Thymus (tissue), 11 donors: ENCODE measurements around the gene TGM4. TPM values are rescaled to one million over a fixed set of nuclear protein-coding genes. Genes with fewer than 3 reads are reported as not detected.

Source experiments
- DNase-seq, 9 donors: peaks; one replicate each; pipeline ENCODE4 v3.0.0-alpha.2; 2013; ENCODE audit warnings: low spot score in 9 of 9, low read depth in 6 of 9, missing footprints in 1 of 9
- H3K27ac ChIP-seq, 2 donors: one replicate each; pipeline ENCODE4 v1.5.1; 2013; ENCODE audit warnings: control low read depth in 1 of 2, low read depth in 1 of 2, low read length in 1 of 2, mild to moderate bottlenecking in 1 of 2, moderate library complexity in 1 of 2
- H3K27me3 ChIP-seq, 2 donors: one replicate each; pipeline ENCODE4 v1.5.1; 2013; ENCODE audit warnings: low read length in 1 of 2; ENCODE audit not compliant: control insufficient read depth in 2 of 2, insufficient read depth in 1 of 2
- H3K36me3 ChIP-seq, 2 donors: one replicate each; pipeline ENCODE4 v1.5.1; 2013; ENCODE audit warnings: low read length in 1 of 2, mild to moderate bottlenecking in 1 of 2, moderate library complexity in 1 of 2; ENCODE audit not compliant: control insufficient read depth in 2 of 2, insufficient read depth in 2 of 2
- H3K4me1 ChIP-seq, 2 donors: one replicate each; pipeline ENCODE4 v1.5.1; 2013; ENCODE audit warnings: low read length in 2 of 2; ENCODE audit not compliant: control insufficient read depth in 2 of 2, insufficient read depth in 2 of 2
- H3K4me3 ChIP-seq, 2 donors: one replicate each; pipeline ENCODE4 v1.5.1; 2013; ENCODE audit warnings: low read length in 2 of 2, control low read depth in 1 of 2, mild to moderate bottlenecking in 1 of 2
- H3K9me3 ChIP-seq, 2 donors: one replicate each; pipeline ENCODE4 v1.5.1; 2013; ENCODE audit warnings: low read length in 1 of 2, mild to moderate bottlenecking in 1 of 2; ENCODE audit not compliant: control insufficient read depth in 2 of 2, insufficient read depth in 1 of 2
- WGBS: extraction: QIAGEN DNeasy Blood & Tissue Kit; methylation state at CpG from one replicate; pipeline ENCODE4 v1.1.7; 2013; 5-methylcytosine and 5-hydroxymethylcytosine counted together
- polyA plus RNA-seq: library from polyadenylated mRNA; stranded (reverse); fragments of 200-250 nt; gene quantifications from one replicate; pipeline ENCODE4 v1.2.3, GENCODE V29; 2013
- total RNA-seq: library from RNA; stranded (reverse); fragments of 120-200 nt; gene quantifications from one replicate; pipeline ENCODE4 v1.2.4, GENCODE V29; 2013
- donor health status: healthy.

Gene TGM4
- total and polyA plus RNA-seq, 2 donors, result 0.14 to 0.62 TPM

- no peak overlapping the region for H3K4me3 ChIP-seq
- WGBS, result 98% methylated on average over 3 of the region's 3 CpGs
- H3K4me1 ChIP-seq, result no peaks in the 10 kb centered on the region
- no peak for DNase-seq
- no peak overlapping the region for H3K27ac ChIP-seq
- H3K27me3 ChIP-seq, result no peaks in the 10 kb centered on the region
- peaks cover 22 to 25% of the 10 kb centered on the region in 2 donors for H3K36me3 ChIP-seq
- H3K9me3 ChIP-seq, result no peaks in the 10 kb centered on the region
Measured at GRCh38 chr3:44952689-44953088, 78.3 kb downstream of the TGM4 start.

GRCh38 chr3:44954304-44954703 is 79.9 kb downstream of the TGM4 start:
- no peak overlapping the region for H3K27ac ChIP-seq
- no peak overlapping the region for H3K4me3 ChIP-seq
- no peaks in the 10 kb centered on the region for H3K4me1 ChIP-seq
- WGBS, result 97% methylated on average over 5 of the region's 5 CpGs
- H3K27me3 ChIP-seq, result no peaks in the 10 kb centered on the region
- no peak for DNase-seq
- peaks cover 35 to 40% of the 10 kb centered on the region in 2 donors for H3K36me3 ChIP-seq
- no peaks in the 10 kb centered on the region for H3K9me3 ChIP-seq

DNA sequence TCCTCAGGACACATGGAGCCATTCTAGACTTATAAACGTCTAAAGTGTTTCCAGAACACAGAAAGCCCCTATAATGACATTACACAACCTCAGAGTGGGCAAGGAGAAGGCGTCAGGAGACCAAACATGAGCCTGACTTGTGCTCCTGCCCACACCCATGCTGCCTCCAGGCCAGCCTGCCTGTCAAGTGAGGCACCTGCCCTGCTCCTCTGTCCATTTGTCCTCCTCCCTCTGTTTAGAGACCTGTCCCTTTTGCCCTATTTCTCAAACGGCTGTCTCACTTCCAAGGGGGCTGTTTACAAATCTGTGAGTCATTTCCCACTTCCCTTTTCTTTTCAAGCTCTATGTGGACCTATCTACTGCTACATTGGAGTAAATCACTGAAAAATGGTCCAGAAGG is 80.6 kb downstream of the TGM4 start:
- Histone ChIP-seq H3K4me3 (no peak overlapping the region), H3K27me3 (no peaks in the 10 kb centered on the region), H3K4me1 (no peaks in the 10 kb centered on the region), H3K27ac (no peak overlapping the region), H3K36me3 (peaks cover 35 to 41% of the 10 kb centered on the region in 2 donors), H3K9me3 (no peaks in the 10 kb centered on the region)
- DNase-seq, result no peak
- 49% methylated on average over 3 of the region's 3 CpGs for WGBS

- H3K9me3 ChIP-seq, result no peaks in the 10 kb centered on the region
- no peak overlapping the region for H3K27ac ChIP-seq
- no peak for DNase-seq
- H3K27me3 ChIP-seq, result no peaks in the 10 kb centered on the region
- peaks cover 35 to 41% of the 10 kb centered on the region in 2 donors for H3K36me3 ChIP-seq
- 98% methylated on average over 1 of the region's 1 CpG for WGBS
- H3K4me3 ChIP-seq, result no peak overlapping the region
- H3K4me1 ChIP-seq, result no peaks in the 10 kb centered on the region
Measured at GRCh38 chr3:44955917-44956316, 81.5 kb downstream of the TGM4 start.

DNA sequence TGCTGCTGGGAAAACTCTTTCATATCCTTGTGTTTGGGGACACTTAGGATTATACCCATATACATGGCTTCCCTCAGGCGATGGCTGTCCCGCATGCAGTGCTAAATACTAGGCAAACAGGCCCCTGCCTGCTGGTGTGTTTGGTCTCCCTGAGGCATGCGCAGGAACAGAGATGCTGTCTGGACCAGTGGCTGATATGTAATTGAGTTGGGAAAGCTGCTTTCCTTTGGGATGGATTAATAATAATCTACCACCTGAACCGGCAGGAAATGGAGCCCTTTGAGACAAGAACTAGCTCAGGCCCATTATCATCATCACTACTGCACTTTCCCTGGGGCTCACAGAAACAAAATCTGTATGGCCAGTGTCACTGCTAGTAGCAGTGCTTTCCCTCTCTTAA is 83.6 kb downstream of the TGM4 start:
- Histone ChIP-seq H3K4me3 (no peak overlapping the region), H3K36me3 (peaks cover 31 to 41% of the 10 kb centered on the region in 2 donors), H3K27ac (no peak overlapping the region), H3K4me1 (no peaks in the 10 kb centered on the region), H3K9me3 (no peaks in the 10 kb centered on the region), H3K27me3 (no peaks in the 10 kb centered on the region)
- no peak for DNase-seq
- 97% methylated on average over 4 of the region's 4 CpGs for WGBS

DNA sequence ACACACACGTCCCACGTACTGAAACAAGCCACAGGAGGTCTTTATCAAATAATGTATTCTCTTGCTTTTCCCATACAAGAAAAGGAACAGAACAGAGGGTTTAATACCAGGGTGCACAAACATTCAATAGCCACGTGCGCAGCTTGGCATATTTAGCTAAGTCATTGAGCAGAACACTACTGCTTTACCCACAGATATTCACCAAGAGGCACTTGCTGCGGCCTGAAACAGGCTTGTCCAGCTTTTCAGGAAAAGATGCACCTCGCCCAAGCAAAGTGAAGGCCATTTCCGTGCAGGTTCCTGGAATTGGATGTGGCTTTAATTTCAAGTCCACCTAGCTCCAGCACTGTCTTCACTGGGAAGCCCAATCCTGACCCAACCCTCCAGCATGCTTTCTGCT is 84.0 kb downstream of the TGM4 start:
- H3K36me3 ChIP-seq, result peaks cover 29 to 40% of the 10 kb centered on the region in 2 donors
- H3K27ac ChIP-seq, result no peak overlapping the region
- no peaks in the 10 kb centered on the region for H3K27me3 ChIP-seq
- no peak for DNase-seq
- WGBS, result 96% methylated on average over 7 of the region's 7 CpGs
- no peak overlapping the region for H3K4me3 ChIP-seq
- no peaks in the 10 kb centered on the region for H3K9me3 ChIP-seq
- no peaks in the 10 kb centered on the region for H3K4me1 ChIP-seq

DNA sequence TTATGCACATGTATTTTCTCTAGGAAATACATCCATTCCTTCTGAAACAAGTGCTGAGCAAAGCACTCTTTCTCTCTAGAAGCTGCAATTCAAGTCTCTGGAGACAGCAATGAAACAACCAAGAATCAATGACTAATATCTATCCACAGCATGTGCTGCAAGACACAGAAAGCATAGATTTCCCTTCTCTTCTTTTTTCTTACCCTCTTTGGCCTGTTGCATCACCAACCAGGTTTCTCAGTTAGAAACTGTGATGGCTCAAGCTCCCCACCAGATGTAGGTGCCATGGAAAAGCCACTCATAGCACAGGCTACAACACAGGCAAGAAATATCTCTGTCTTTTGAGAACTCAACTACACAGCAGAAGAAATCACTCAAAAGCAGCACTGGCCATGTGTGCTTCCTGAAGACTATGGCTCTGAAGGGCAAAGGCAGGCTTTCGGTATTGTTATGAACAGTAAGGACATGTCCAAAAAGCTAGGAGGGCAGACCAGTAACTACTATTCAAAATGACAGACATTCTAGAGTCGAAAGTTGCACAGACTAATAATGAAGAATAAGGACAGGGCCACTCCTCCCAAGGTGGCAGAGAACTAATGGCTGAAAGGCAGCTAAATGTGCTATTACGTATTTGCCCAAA is 86.1 kb downstream of the TGM4 start:
- Histone ChIP-seq H3K9me3 (no peaks in the 10 kb centered on the region), H3K4me3 (no peak overlapping the region), H3K4me1 (peaks cover 0 to 8% of the 10 kb centered on the region in 2 donors), H3K27me3 (no peaks in the 10 kb centered on the region), H3K36me3 (peaks cover 25 to 35% of the 10 kb centered on the region in 2 donors), H3K27ac (no peak overlapping the region)
- DNase-seq, result no peak
- 98% methylated on average over 3 of the region's 3 CpGs for WGBS

- Histone ChIP-seq H3K4me3 (no peak overlapping the region), H3K9me3 (no peaks in the 10 kb centered on the region), H3K27ac (no peak overlapping the region), H3K27me3 (no peaks in the 10 kb centered on the region), H3K36me3 (peaks cover 17 to 23% of the 10 kb centered on the region in 2 donors), H3K4me1 (peaks cover 0 to 8% of the 10 kb centered on the region in 2 donors)
- WGBS, result 92% methylated on average over 3 of the region's 3 CpGs
- no peak for DNase-seq
Measured at GRCh38 chr3:44961888-44962287, 87.5 kb downstream of the TGM4 start.

DNA sequence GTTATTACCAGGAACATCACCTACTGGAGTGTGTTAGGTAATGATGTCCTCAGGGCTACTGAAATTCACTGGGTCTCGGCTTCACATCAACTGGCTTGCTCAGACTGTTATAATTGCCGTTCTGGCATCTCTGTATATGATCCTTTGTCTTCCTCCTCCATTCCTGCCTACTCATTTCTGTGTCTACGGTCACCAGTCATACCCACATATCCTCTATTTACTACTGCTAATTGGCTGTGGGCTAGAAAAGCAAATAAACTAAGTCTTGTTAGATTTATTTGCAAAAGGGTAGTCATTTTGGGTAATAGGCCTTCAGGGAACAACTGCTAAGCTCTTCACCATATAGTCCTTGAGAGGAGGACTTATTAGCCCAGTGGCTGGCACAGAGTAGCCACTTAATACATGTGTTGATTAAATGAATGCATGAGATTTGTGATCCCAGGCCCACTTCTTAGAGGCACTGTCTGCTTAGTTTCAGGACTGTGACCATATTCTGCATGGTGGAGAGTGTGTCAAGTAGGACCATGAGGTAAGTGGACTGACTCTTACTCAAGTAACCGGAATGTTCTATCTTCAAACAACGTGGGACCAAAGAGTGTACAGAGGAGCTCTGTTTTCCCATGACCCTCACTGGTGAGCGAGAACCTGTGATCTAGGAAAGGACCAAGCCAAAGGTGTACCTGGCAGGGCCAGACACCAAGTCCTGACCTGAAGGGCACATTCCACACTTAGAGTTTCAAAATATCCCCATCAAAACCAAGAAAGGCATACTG is 88.4 kb downstream of the TGM4 start:
- Histone ChIP-seq H3K9me3 (no peaks in the 10 kb centered on the region), H3K4me3 (no peak overlapping the region), H3K36me3 (peaks cover 12 to 16% of the 10 kb centered on the region in 2 donors), H3K27ac (no peak overlapping the region), H3K4me1 (peaks cover 0 to 13% of the 10 kb centered on the region in 2 donors), H3K27me3 (no peaks in the 10 kb centered on the region)
- DNase-seq, result no peak
- WGBS, result 98% methylated on average over 6 of the region's 6 CpGs
